H1 (cell line): ENCODE measurements around the gene CES3. TPM values are rescaled to one million over a fixed set of nuclear protein-coding genes. Genes with fewer than 3 reads are reported as not detected.

Experiments
- CTCF ChIA-PET: fragments of 300-600 bp; sonication (Branson Sonifier 250); formaldehyde crosslinking; loops from one replicate; lab custom pipeline; 2021; ENCODE audit not compliant: partially characterized antibody; lab: Charles Lee
- POLR2A ChIA-PET: fragments of 300-600 bp; sonication (Branson Sonifier 250); formaldehyde crosslinking; loops from one replicate; lab custom pipeline; 2021; ENCODE audit warnings: inconsistent platforms; ENCODE audit not compliant: partially characterized antibody; lab: Charles Lee
- DNase-seq, 2 experiments: peaks; one replicate each; pipeline versions ENCODE4 v3.0.0 to v3.0.0-alpha.2; 2010 to 2022; ENCODE audit warnings: low spot score in 2 of 2, low read depth in 1 of 2, mixed read lengths in 1 of 2
- FAIRE-seq: peaks from 2 replicates; lab custom pipeline; 2011; peaks lifted over from hg19 to GRCh38; lab: Jason Lieb, UNC
- H2AFZ ChIP-seq: 2 replicates; pipeline ENCODE4 v1.8.1; 2012; ENCODE audit warnings: low read length, inconsistent platforms
- H2AK5ac ChIP-seq: 2 replicates; pipeline ENCODE4 v1.6.1; 2013; ENCODE audit warnings: low read depth, low read length
- H2BK120ac ChIP-seq: replicated peaks from 2 replicates; pipeline ENCODE3; 2013; ENCODE audit warnings: low read depth, low read length, inconsistent platforms
- H2BK12ac ChIP-seq: 2 replicates; pipeline ENCODE4 v1.6.1; 2013; ENCODE audit warnings: low read depth, low read length
- H2BK15ac ChIP-seq: 2 replicates; pipeline ENCODE4 v1.6.1; 2013; ENCODE audit warnings: low read length
- H2BK20ac ChIP-seq: 2 replicates; pipeline ENCODE4 v1.6.1; 2013; ENCODE audit warnings: low read length
- H2BK5ac ChIP-seq: 2 replicates; pipeline ENCODE4 v1.6.1; 2013; ENCODE audit warnings: low read depth, low read length
- H3K14ac ChIP-seq: 2 replicates; pipeline ENCODE4 v1.6.1; 2013; ENCODE audit warnings: inconsistent platforms; ENCODE audit not compliant: insufficient read length
- H3K18ac ChIP-seq: 2 replicates; pipeline ENCODE4 v1.6.1; 2013; ENCODE audit warnings: low read length; ENCODE audit errors: extremely low read depth
- H3K23ac ChIP-seq: 2 replicates; pipeline ENCODE4 v1.6.1; 2013; ENCODE audit warnings: inconsistent platforms; ENCODE audit not compliant: insufficient read length
- H3K23me2 ChIP-seq: 2 replicates; pipeline ENCODE4 v1.6.1; 2013; ENCODE audit warnings: low read depth, low read length
- H3K27ac ChIP-seq: 2 replicates; pipeline ENCODE4 v1.6.1; 2011; ENCODE audit warnings: low read depth, low read length, inconsistent platforms
- H3K27me3 ChIP-seq, 4 experiments: replicated peaks in 1 of 4; 1 replicate in 1 of 4; 2 replicates in 3 of 4; pipeline versions ENCODE4 v1.6.1 to v1.8.1; 2011 to 2013; ENCODE audit warnings: low read length in 3 of 4, mild to moderate bottlenecking in 3 of 4, inconsistent platforms in 2 of 4, mixed read lengths in 2 of 4, moderate library complexity in 1 of 4; ENCODE audit not compliant: control insufficient read depth in 3 of 4, insufficient read depth in 3 of 4; ENCODE audit errors: extremely low read depth in 1 of 4
- H3K36me3 ChIP-seq, 4 experiments: 2 replicates each; pipeline versions ENCODE4 v1.6.1 to v1.8.1; 2011 to 2013; ENCODE audit warnings: mild to moderate bottlenecking in 4 of 4, low read length in 3 of 4, moderate library complexity in 2 of 4, control low read depth in 1 of 4, inconsistent platforms in 1 of 4; ENCODE audit not compliant: insufficient read depth in 4 of 4, control insufficient read depth in 2 of 4
- H3K4ac ChIP-seq: replicated peaks from 2 replicates; pipeline ENCODE3; 2013; ENCODE audit warnings: low read length, low read depth, mixed read lengths, inconsistent platforms; ENCODE audit not compliant: insufficient read length
- H3K4me1 ChIP-seq, 4 experiments: replicated peaks in 1 of 4; 1 replicate in 1 of 4; 2 replicates in 3 of 4; pipeline versions ENCODE4 v1.6.1 to v1.8.1; 2011 to 2013; ENCODE audit warnings: low read length in 3 of 4, inconsistent platforms in 2 of 4, mixed read lengths in 1 of 4; ENCODE audit not compliant: insufficient read depth in 4 of 4, control insufficient read depth in 3 of 4
- H3K4me2 ChIP-seq, 2 experiments: 2 replicates each; pipeline versions ENCODE4 v1.6.1 to v1.8.1; 2011 to 2013; ENCODE audit warnings: low read depth in 2 of 2, low read length in 2 of 2, control low read depth in 1 of 2, inconsistent platforms in 1 of 2, mild to moderate bottlenecking in 1 of 2; ENCODE audit not compliant: insufficient read depth in 1 of 2
- H3K4me3 ChIP-seq, 4 experiments: fragments of 200-600, 300-600 bp in 1 of 4; sonication (generic), shearing (Covaris generic), sonication (Bioruptor Twin) in 1 of 4; 2 replicates each; pipeline versions ENCODE4 v1.5.1 to v1.8.1; 2011 to 2016; ENCODE audit warnings: low read length in 4 of 4, low read depth in 3 of 4, control low read depth in 2 of 4, inconsistent platforms in 2 of 4, mild to moderate bottlenecking in 2 of 4, mixed read lengths in 1 of 4, moderate library complexity in 1 of 4; ENCODE audit not compliant: insufficient read depth in 2 of 4; ENCODE audit errors: extremely low read depth in 1 of 4
- H3K56ac ChIP-seq: replicated peaks from 2 replicates; pipeline ENCODE3; 2013; ENCODE audit warnings: low read depth, mild to moderate bottlenecking, mixed read lengths, low read length, inconsistent platforms; ENCODE audit not compliant: insufficient read length
- H3K79me1 ChIP-seq: 2 replicates; pipeline ENCODE4 v1.6.1; 2013; ENCODE audit warnings: low read depth, low read length, control low read depth
- H3K79me2 ChIP-seq, 2 experiments: 2 replicates each; pipeline versions ENCODE4 v1.6.1 to v1.8.1; 2012 to 2013; ENCODE audit warnings: low read length in 2 of 2, mild to moderate bottlenecking in 2 of 2, inconsistent platforms in 1 of 2; ENCODE audit not compliant: insufficient read depth in 2 of 2, control insufficient read depth in 1 of 2
- H3K9ac ChIP-seq, 4 experiments: replicated peaks in 1 of 4; 1 replicate in 1 of 4; 2 replicates in 3 of 4; pipeline versions ENCODE4 v1.6.1 to v1.8.1; 2011 to 2013; ENCODE audit warnings: low read depth in 3 of 4, low read length in 3 of 4, control low read depth in 2 of 4, mild to moderate bottlenecking in 2 of 4, moderate library complexity in 2 of 4, inconsistent platforms in 1 of 4; ENCODE audit errors: extremely low read depth in 1 of 4
- H3K9me3 ChIP-seq, 2 experiments: 2 replicates each; pipeline versions ENCODE4 v1.6.1 to v1.8.1; 2012 to 2013; ENCODE audit warnings: mild to moderate bottlenecking in 2 of 2, moderate library complexity in 2 of 2, control low read depth in 1 of 2, inconsistent platforms in 1 of 2, low read depth in 1 of 2, low read length in 1 of 2, mixed read lengths in 1 of 2; ENCODE audit not compliant: insufficient read depth in 2 of 2
- H4K20me1 ChIP-seq, 2 experiments: replicated peaks in 1 of 2; 2 replicates each; pipeline versions ENCODE3 to v1.8.1; 2011 to 2013; ENCODE audit warnings: inconsistent platforms in 2 of 2, low read length in 2 of 2, mild to moderate bottlenecking in 1 of 2; ENCODE audit not compliant: insufficient read depth in 2 of 2, control insufficient read depth in 1 of 2
- H4K5ac ChIP-seq: 2 replicates; pipeline ENCODE4 v1.6.1; 2013; ENCODE audit warnings: low read length, low read depth, mixed read lengths, inconsistent platforms; ENCODE audit not compliant: insufficient read length
- H4K8ac ChIP-seq: 2 replicates; pipeline ENCODE4 v1.8.0; 2013; ENCODE audit warnings: mild to moderate bottlenecking, moderate library complexity, low read length, inconsistent platforms; ENCODE audit not compliant: insufficient read depth; ENCODE audit errors: extremely low read depth
- H4K91ac ChIP-seq: replicated peaks from 2 replicates; pipeline ENCODE3; 2013; ENCODE audit warnings: low read length, mixed read lengths, inconsistent platforms; ENCODE audit not compliant: insufficient read length
- ATF2 ChIP-seq: IDR thresholded peaks from 2 replicates; pipeline ENCODE4 v1.6.1; 2012; ENCODE audit warnings: low read length, inconsistent platforms
- BCL11A ChIP-seq, 2 experiments: IDR thresholded peaks; one replicate each; pipeline ENCODE4 v1.6.1; 2011; ENCODE audit warnings: low read depth in 2 of 2, low read length in 2 of 2, mild to moderate bottlenecking in 2 of 2
- E2F6 ChIP-seq: IDR thresholded peaks from 2 replicates; pipeline ENCODE4 v1.6.1; 2012; ENCODE audit warnings: inconsistent platforms
- HDAC6 ChIP-seq: IDR thresholded peaks from one replicate; pipeline ENCODE4 v1.7.1; 2012; ENCODE audit warnings: low read depth, mild to moderate bottlenecking, inconsistent platforms, low read length, moderate library complexity
- KDM1A ChIP-seq: fragments of 200-600, 300-600 bp; sonication (generic); IDR thresholded peaks from 2 replicates; pipeline ENCODE4 v1.7.1; 2016; ENCODE audit warnings: mild to moderate bottlenecking, low read length, borderline replicate concordance
- KDM5A ChIP-seq: fragments of 200-600 bp; IDR thresholded peaks from 2 replicates; pipeline ENCODE4 v1.7.1; 2012; ENCODE audit warnings: mild to moderate bottlenecking, low read length, inconsistent platforms, mixed read lengths
- RNF2 ChIP-seq: fragments of 200-900, 300-1000 bp; sonication (generic); IDR thresholded peaks from 2 replicates; pipeline ENCODE4 v1.7.1; 2016; ENCODE audit warnings: borderline replicate concordance, low read depth, mild to moderate bottlenecking, antibody characterized with exemption, low read length; ENCODE audit not compliant: poor library complexity, severe bottlenecking; ENCODE audit errors: missing control alignments
- TBP ChIP-seq: IDR thresholded peaks from 2 replicates; pipeline ENCODE4 v1.6.1; 2011; ENCODE audit warnings: low read depth, low read length, improper control_type of control experiment
- WGBS, 2 experiments: shearing (Covaris generic) in 1 of 2; methylation state at CpG; one replicate each; pipeline versions ENCODE4 v1.1.6 to v1.1.7; 2013 to 2015; ENCODE audit warnings: low lambda C conversion rate in 2 of 2, mixed read lengths in 2 of 2, inconsistent platforms in 1 of 2, low coverage in 1 of 2, missing lambda C conversion rate in 1 of 2; ENCODE audit not compliant: insufficient replicate concordance in 2 of 2, insufficient coverage in 1 of 2, insufficient read length in 1 of 2; ENCODE audit errors: extremely low coverage in 1 of 2, missing lambda C conversion rate in 1 of 2; 5-methylcytosine and 5-hydroxymethylcytosine counted together
- polyA plus RNA-seq, 7 experiments: library from polyadenylated mRNA; depleted of rRNA in 3 of 7; stranded (reverse) in 5 of 7; unstranded in 2 of 7; fragments of >200 nt in 5 of 7; fragments of 200-250 nt in 2 of 7; gene quantifications; 1 replicate in 5 of 7; 2 replicates in 1 of 7; 4 replicates in 1 of 7; pipeline versions ENCODE4 v1.2.1 to v1.2.3, GENCODE V29; 2011 to 2013; ENCODE audit warnings: missing spikeins in 2 of 7, mixed read lengths in 2 of 7
- total RNA-seq: library from RNA; stranded (reverse); fragmentation: NEBNext Ultra II Directional; extraction: Animal tissue kit (Norgen Biotek cat#: 25700); gene quantifications from 2 replicates; pipeline ENCODE4 v1.2.1, GENCODE V29; 2021

The CES3 gene
- total and polyA plus RNA-seq, 2 of the 8 experiments (the other 6 are each of a cell fraction or from before 2014, with no cell fraction given): 1.6 to 2.2 TPM

GRCh38 chr16:66970775-66971720, 10.0 kb downstream of the CES3 start:
- Histone ChIP-seq H3K18ac (no peak overlapping the region), H3K14ac (no peak overlapping the region), H4K8ac (no peak overlapping the region), H3K27ac (no peak overlapping the region), H3K27me3 (no peaks in the 10 kb centered on the region), H3K79me1 (no peaks in the 10 kb centered on the region), H4K91ac (no peak overlapping the region), H3K23ac (no peak overlapping the region), H2BK5ac (no peak overlapping the region), H4K20me1 (peaks cover 0 to under 1% of the 10 kb centered on the region in 2 experiments), H3K4ac (no peak overlapping the region), H3K79me2 (no peaks in the 10 kb centered on the region), H2AFZ (no peak overlapping the region), H3K4me3 (no peak overlapping the region), H3K36me3 (no peaks in the 10 kb centered on the region), H2BK12ac (no peak overlapping the region), H2AK5ac (no peak overlapping the region), H3K4me1 (no peaks in the 10 kb centered on the region), H2BK120ac (no peak overlapping the region), H3K4me2 (no peak overlapping the region), H3K9me3 (no peaks in the 10 kb centered on the region), H3K9ac (no peak overlapping the region), H3K23me2 (no peaks in the 10 kb centered on the region), H3K56ac (no peak overlapping the region), H4K5ac (no peak overlapping the region), H2BK15ac (no peak overlapping the region), H2BK20ac (no peak overlapping the region)
- 87% methylated on average over 10 of the region's 10 CpGs; no CpG with 5 or more reads in 1 of the 2 experiments for WGBS, 2 experiments
- FAIRE-seq: no peak
- ChIA-PET CTCF (interaction anchor here (0.6 to 10.2 kb wide), 8 partner anchors 10 to 217 kb away, joined by 3 to 130 read pairs (median 3); partner anchors contain the start of gene CES3), POLR2A (no interaction called here)
- no peak for DNase-seq
- TF ChIP-seq HDAC6 (no peak), RNF2 (no peak), ATF2 (no peak), E2F6 (no peak), BCL11A (IDR thresholded peaks at IDR 0.05; ENCODE audit: low read depth in 2 of 2, low read length in 2 of 2) (no peak), TBP (no peak), KDM1A (no peak), KDM5A (no peak)
